ENCODE measurements around the gene MBOAT1. TPM values are rescaled to one million over a fixed set of nuclear protein-coding genes. Genes with fewer than 3 reads are reported as not detected.

MBOAT1 gene
- polyA plus RNA-seq, 3 donors, result 6.8 to 59.1 (median 8.1) TPM

- no peaks in the 10 kb centered on the region for H3K9me3 ChIP-seq (replicated peaks in 1 of 2; ENCODE audit: control insufficient read depth in 1 of 2, insufficient read depth in 1 of 2, low read length in 2 of 2)
- H3K9me3 Mint-ChIP-seq, result no peaks in the 10 kb centered on the region
- peaks cover 4% of the 10 kb centered on the region for H3K4me1 Mint-ChIP-seq
- no peak for TF ChIP-seq CTCF (IDR thresholded peaks at IDR 0.05)
- H3K27me3 ChIP-seq (ENCODE audit: control insufficient read depth in 2 of 2, insufficient read depth in 2 of 2, low read length in 2 of 2), result no peaks in the 10 kb centered on the region
- intact Hi-C loops (cut with micrococcal nuclease), result loop anchor here in 1 of 2 donors (10.0 kb wide), 1 partner anchor 85 kb away; the partner anchor contains the start of gene MBOAT1
- H3K36me3 ChIP-seq (replicated peaks in 1 of 2; ENCODE audit: control insufficient read depth in 1 of 2, insufficient read depth in 2 of 2, low read length in 2 of 2), result peaks cover 40 to 83% of the 10 kb centered on the region in 2 donors
- DNase-seq, result no peak
- H3K4me1 ChIP-seq (ENCODE audit: control insufficient read depth in 1 of 2, insufficient read depth in 2 of 2, low read length in 2 of 2), result no peaks in the 10 kb centered on the region
- H3K36me3 Mint-ChIP-seq, result peaks cover 68 to 76% of the 10 kb centered on the region in 2 donors
- WGBS (ENCODE audit: insufficient coverage), result 100% methylated on average over 1 of the region's 7 CpGs
- H2AFZ ChIP-seq (ENCODE audit: insufficient read depth, low read depth, low read length, poor library complexity, severe bottlenecking), result no peak overlapping the region
- H3K4me2 ChIP-seq (replicated peaks; ENCODE audit: extremely low read depth, low read length, poor library complexity, severe bottlenecking), result no peak overlapping the region
- no peaks in the 10 kb centered on the region for H3K79me2 ChIP-seq (ENCODE audit: insufficient read depth, low read length)
- H3K27me3 Mint-ChIP-seq (ENCODE audit: low read depth in 3 of 3), result no peaks in the 10 kb centered on the region
- no peak overlapping the region for H3K27ac Mint-ChIP-seq
- no peak overlapping the region for H3K4me3 ChIP-seq (replicated peaks in 1 of 3; ENCODE audit: low read depth in 2 of 3, low read length in 3 of 3)
- H3K9ac ChIP-seq (ENCODE audit: insufficient read depth, low read length, poor library complexity, severe bottlenecking), result no peak overlapping the region
- no peak overlapping the region for H3K4me3 Mint-ChIP-seq
- H3K27ac ChIP-seq (ENCODE audit: low read depth in 1 of 2, low read length in 2 of 2), result no peak overlapping the region
- peaks cover 9% of the 10 kb centered on the region for H4K20me1 ChIP-seq (ENCODE audit: insufficient read depth, low read length)
These were observed 82.8 kb downstream of the MBOAT1 start for GRCh38 chr6:20129290-20130088.

GRCh38 chr6:20128018-20128417, 84.3 kb downstream of the MBOAT1 start:
- no peaks in the 10 kb centered on the region for H3K9me3 ChIP-seq (replicated peaks in 1 of 2; ENCODE audit: control insufficient read depth in 1 of 2, insufficient read depth in 1 of 2, low read length in 2 of 2)
- H4K20me1 ChIP-seq (ENCODE audit: insufficient read depth, low read length), result peaks cover 4% of the 10 kb centered on the region
- no peaks in the 10 kb centered on the region for H3K27me3 Mint-ChIP-seq (ENCODE audit: low read depth in 3 of 3)
- H3K27me3 ChIP-seq (ENCODE audit: control insufficient read depth in 2 of 2, insufficient read depth in 2 of 2, low read length in 2 of 2), result no peaks in the 10 kb centered on the region
- H3K9ac ChIP-seq (ENCODE audit: insufficient read depth, low read length, poor library complexity, severe bottlenecking), result no peak overlapping the region
- no peaks in the 10 kb centered on the region for H3K4me1 ChIP-seq (ENCODE audit: control insufficient read depth in 1 of 2, insufficient read depth in 2 of 2, low read length in 2 of 2)
- H3K36me3 ChIP-seq (replicated peaks in 1 of 2; ENCODE audit: control insufficient read depth in 1 of 2, insufficient read depth in 2 of 2, low read length in 2 of 2), result peaks cover 49 to 87% of the 10 kb centered on the region in 2 donors
- H2AFZ ChIP-seq (ENCODE audit: insufficient read depth, low read depth, low read length, poor library complexity, severe bottlenecking), result no peak overlapping the region
- H3K27ac Mint-ChIP-seq, result peak overlapping the region in 3 of 7 donors; percentile 2 to 58 (median 26)
- H3K36me3 Mint-ChIP-seq, result peaks cover 75 to 79% of the 10 kb centered on the region in 2 donors
- 97% methylated on average over 3 of the region's 3 CpGs for WGBS (ENCODE audit: insufficient coverage)
- intact Hi-C loops (cut with micrococcal nuclease), result loop anchor here in 1 of 2 donors (10.0 kb wide), 1 partner anchor 87 kb away; the partner anchor contains the start of gene MBOAT1
- no peak overlapping the region for H3K4me3 ChIP-seq (replicated peaks in 1 of 3; ENCODE audit: low read depth in 2 of 3, low read length in 3 of 3)
- TF ChIP-seq CTCF (IDR thresholded peaks at IDR 0.05), result no peak
- H3K79me2 ChIP-seq (ENCODE audit: insufficient read depth, low read length), result no peaks in the 10 kb centered on the region
- no peaks in the 10 kb centered on the region for H3K9me3 Mint-ChIP-seq
- H3K4me3 Mint-ChIP-seq, result no peak overlapping the region
- H3K4me2 ChIP-seq (replicated peaks; ENCODE audit: extremely low read depth, low read length, poor library complexity, severe bottlenecking), result no peak overlapping the region
- peak overlapping the region in 1 of 2 donors; percentile 5 for H3K27ac ChIP-seq (ENCODE audit: low read depth in 1 of 2, low read length in 2 of 2)
- H3K4me1 Mint-ChIP-seq, result peaks cover 4% of the 10 kb centered on the region
- DNase-seq, result no peak
